DMS 273 (cell line): ENCODE data around the gene PNKD.

Experiments
- DNase-seq: peaks from one replicate; lab custom pipeline; 2025; ENCODE audit not compliant: unreplicated experiment; lab: John Stamatoyannopoulos, UW

The PNKD gene

GRCh38 chr2:218315397-218315796, 45.1 kb downstream of the PNKD start:
- DNase-seq = no peak

- DNase-seq = no peak
Observed at GRCh38 chr2:218317303-218317630, 46.9 kb downstream of the PNKD start.

GRCh38 chr2:218317835-218318234, 47.5 kb downstream of the PNKD start:
- no peak for DNase-seq

GRCh38 chr2:218318241-218318640, 47.9 kb downstream of the PNKD start:
- no peak for DNase-seq

GRCh38 chr2:218319813-218320365, 49.6 kb downstream of the PNKD start:
- peak; percentile 39 for DNase-seq

GRCh38 chr2:218320704-218321336, 50.5 kb downstream of the PNKD start:
- DNase-seq = no peak

- DNase-seq = peak; percentile 94
Observed at GRCh38 chr2:218322768-218323525, 52.6 kb downstream of the PNKD start.

GRCh38 chr2:218323526-218324472, 53.5 kb downstream of the PNKD start:
- DNase-seq = peak; percentile 68

GRCh38 chr2:218325566-218326160, 55.3 kb downstream of the PNKD start:
- no peak for DNase-seq

GRCh38 chr2:218326315-218326714, 56.0 kb downstream of the PNKD start:
- no peak for DNase-seq

- no peak for DNase-seq
Observed at GRCh38 chr2:218327451-218328210, 57.3 kb downstream of the PNKD start.

GRCh38 chr2:218328294-218328693, 58.0 kb downstream of the PNKD start:
- no peak for DNase-seq

GRCh38 chr2:218329027-218329825, 58.9 kb downstream of the PNKD start:
- peak; percentile 60 for DNase-seq

- no peak for DNase-seq
Observed at GRCh38 chr2:218329826-218330593, 59.7 kb downstream of the PNKD start.

- DNase-seq = no peak
Observed at GRCh38 chr2:218331745-218332144, 61.4 kb downstream of the PNKD start.

GRCh38 chr2:218332288-218332687, 62.0 kb downstream of the PNKD start:
- DNase-seq = no peak

GRCh38 chr2:218332920-218333645, 62.8 kb downstream of the PNKD start:
- no peak for DNase-seq

- no peak for DNase-seq
Observed at GRCh38 chr2:218334531-218334930, 64.2 kb downstream of the PNKD start.
